HG02642 (cell line): ENCODE results near the gene LIPT2.
"Not testable (repeated sequence)": the region's sequence is repeated elsewhere in the genome, so short reads cannot be mapped to it uniquely, and the experiment has no call there.

Experiments used
- ATAC-seq: cut with Tn5 transposase; IDR thresholded peaks from one replicate; pipeline ENCODE4 v1.9.1; 2021; ENCODE audit warnings: mild to moderate bottlenecking; ENCODE audit not compliant: unreplicated experiment, poor library complexity

LIPT2 gene

GRCh38 chr11:74492974-74493790, at the start of gene LIPT2:
Gene LIPT2, minus strand, starts transcription at chr11:74493724. Its CDS starts 21 bp downstream, at chr11:74493703.
- peak; percentile 97 for ATAC-seq

- ATAC-seq, result no peak
Measured at GRCh38 chr11:74541466-74541865, 47.9 kb upstream of the LIPT2 start.

- no peak for ATAC-seq
Measured at GRCh38 chr11:74540270-74540669, 46.7 kb upstream of the LIPT2 start.

GRCh38 chr11:74538680-74539079, 45.2 kb upstream of the LIPT2 start:
- ATAC-seq, result no peak

- ATAC-seq, result no peak
Measured at GRCh38 chr11:74535371-74536160, 42.0 kb upstream of the LIPT2 start.

GRCh38 chr11:74534946-74535275, 41.4 kb upstream of the LIPT2 start:
- not testable (repeated sequence) for ATAC-seq

GRCh38 chr11:74534216-74534945, 40.9 kb upstream of the LIPT2 start:
- no peak for ATAC-seq

GRCh38 chr11:74533421-74533820, 39.9 kb upstream of the LIPT2 start:
- no peak for ATAC-seq

GRCh38 chr11:74532501-74533246, 39.1 kb upstream of the LIPT2 start:
- ATAC-seq, result no peak

- no peak for ATAC-seq
Measured at GRCh38 chr11:74524978-74525377, 31.5 kb upstream of the LIPT2 start.

- no peak for ATAC-seq
Measured at GRCh38 chr11:74524501-74524900, 31.0 kb upstream of the LIPT2 start.

- no peak for ATAC-seq
Measured at GRCh38 chr11:74522776-74523175, 29.3 kb upstream of the LIPT2 start.

- no peak for ATAC-seq
Measured at GRCh38 chr11:74521666-74522252, 28.2 kb upstream of the LIPT2 start.

GRCh38 chr11:74520927-74521665, 27.6 kb upstream of the LIPT2 start:
- no peak for ATAC-seq

GRCh38 chr11:74520316-74520715, 26.8 kb upstream of the LIPT2 start:
- no peak for ATAC-seq

- no peak for ATAC-seq
Measured at GRCh38 chr11:74519710-74520109, 26.2 kb upstream of the LIPT2 start.

- not testable (repeated sequence) for ATAC-seq
Measured at GRCh38 chr11:74517592-74517991, 24.1 kb upstream of the LIPT2 start.

GRCh38 chr11:74507582-74507981, 14.1 kb upstream of the LIPT2 start:
- ATAC-seq, result no peak

- no peak for ATAC-seq
Measured at GRCh38 chr11:74506823-74507222, 13.3 kb upstream of the LIPT2 start.
